GM12878 (cell line): ENCODE results near the gene STARD3.

ENCODE experiments used
- ATF2 ChIP-seq: IDR thresholded peaks from 2 replicates; pipeline ENCODE4 v1.6.1; 2012; ENCODE audit warnings: low read length, inconsistent platforms
- FOXM1 ChIP-seq: IDR thresholded peaks from 2 replicates; pipeline ENCODE4 v1.6.1; 2012; ENCODE audit warnings: low read depth, mild to moderate bottlenecking, inconsistent platforms, low read length, moderate library complexity
- GABPA ChIP-seq: IDR thresholded peaks from 2 replicates; pipeline ENCODE4 v1.6.1; 2014; ENCODE audit warnings: antibody characterized with exemption, low read depth, mild to moderate bottlenecking, inconsistent platforms
- GATAD2B ChIP-seq: fragments of 450-650 bp; conservative IDR thresholded peaks from 2 replicates; pipeline ENCODE4 v1.6.1; 2017; ENCODE audit warnings: low read depth, mild to moderate bottlenecking, moderate library complexity
- HCFC1 ChIP-seq: fragments of 150-350 bp; IDR thresholded peaks from 2 replicates; pipeline ENCODE4 v1.6.1; 2014; ENCODE audit warnings: low read length
- JUNB ChIP-seq: IDR thresholded peaks from 2 replicates; pipeline ENCODE4 v1.6.1; 2016; ENCODE audit warnings: antibody characterized with exemption, mild to moderate bottlenecking
- MAX ChIP-seq: IDR thresholded peaks from 2 replicates; pipeline ENCODE4 v1.6.1; 2012; ENCODE audit warnings: low read depth, low read length, improper control_type of control experiment
- MTA2 ChIP-seq: fragments of 450-650 bp; IDR thresholded peaks from 2 replicates; pipeline ENCODE4 v1.6.1; 2016; ENCODE audit warnings: low read depth, mild to moderate bottlenecking, moderate library complexity
- MYC ChIP-seq: IDR thresholded peaks from 2 replicates; pipeline ENCODE4 v1.6.1; 2011; ENCODE audit warnings: mild to moderate bottlenecking, low read length, moderate library complexity, inconsistent platforms; ENCODE audit not compliant: insufficient read depth, insufficient replicate concordance, insufficient read length, severe bottlenecking
- NR2C2 ChIP-seq: IDR thresholded peaks from 2 replicates; pipeline ENCODE4 v1.6.1; 2011; ENCODE audit warnings: borderline replicate concordance, low read depth; ENCODE audit not compliant: control insufficient read depth, insufficient read length
- SIN3A ChIP-seq: IDR thresholded peaks from 2 replicates; pipeline ENCODE4 v1.6.1; 2012; ENCODE audit warnings: low read depth, low read length, improper control_type of control experiment
- SP1 ChIP-seq: IDR thresholded peaks from one replicate; pipeline ENCODE4 v1.6.1; 2011; ENCODE audit warnings: low read depth, low read length

GRCh38 chr17:39663340-39663687, 26.4 kb downstream of the STARD3 start:
- TF ChIP-seq MYC: no peak
- no peak for TF ChIP-seq NR2C2
- TF ChIP-seq JUNB: no peak
- TF ChIP-seq GATAD2B: no peak
- no peak for TF ChIP-seq MTA2
- TF ChIP-seq GABPA: no peak
- TF ChIP-seq HCFC1: no peak
- no peak for TF ChIP-seq MAX
- TF ChIP-seq SIN3A: no peak
- no peak for TF ChIP-seq FOXM1
- no peak for TF ChIP-seq SP1
- TF ChIP-seq ATF2: no peak
